Choroid plexus epithelial cell (primary cell): Measurements from ENCODE around the gene CFAP20.
"Not testable (repeated sequence)": the region's sequence is repeated elsewhere in the genome, so short reads cannot be mapped to it uniquely, and the experiment has no call there.

Source experiments
- DNase-seq: peaks from one replicate; pipeline ENCODE4 v3.0.0-alpha.2; 2010; ENCODE audit warnings: low read depth
- H3K4me3 ChIP-seq: 2 replicates; pipeline ENCODE4 v1.5.1; 2011; ENCODE audit warnings: low read depth, mild to moderate bottlenecking, control low read depth, low read length, moderate library complexity
- CTCF ChIP-seq: conservative IDR thresholded peaks from 2 replicates; pipeline ENCODE4 v1.5.1; 2011; ENCODE audit warnings: low read depth, mild to moderate bottlenecking, control low read depth, inconsistent platforms, low read length, moderate library complexity

CFAP20 gene

GRCh38 chr16:58099097-58099955, 29.9 kb downstream of the CFAP20 start:
- no peak overlapping the region for H3K4me3 ChIP-seq
- DNase-seq = no peak
- no peak for TF ChIP-seq CTCF

- no peak overlapping the region for H3K4me3 ChIP-seq
- TF ChIP-seq CTCF = no peak
- DNase-seq = peak; percentile 48
Observed at GRCh38 chr16:58098207-58099096, 30.7 kb downstream of the CFAP20 start.

DNA sequence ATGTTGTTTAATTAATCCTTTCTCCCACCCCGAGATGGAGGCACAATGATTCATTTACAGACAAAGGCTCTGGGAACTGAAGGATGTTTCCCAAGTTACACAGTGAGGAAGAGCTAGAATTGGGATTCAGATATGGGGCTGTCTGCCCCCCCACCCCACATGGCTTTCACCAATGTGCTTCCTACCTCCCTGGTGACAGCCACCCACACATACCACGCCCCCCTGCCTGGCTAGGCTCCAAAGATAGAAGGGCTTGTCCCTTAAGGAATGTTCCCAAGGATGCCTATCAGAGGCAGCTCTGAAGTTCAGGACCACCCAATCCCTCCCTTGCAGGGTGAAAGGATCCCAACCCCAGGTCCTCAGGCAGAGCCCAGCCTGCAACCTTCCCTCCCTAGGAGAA, 32.9 kb downstream of the CFAP20 start:
- H3K4me3 ChIP-seq = no peak overlapping the region
- TF ChIP-seq CTCF = no peak
- DNase-seq = no peak

- not testable (repeated sequence) for DNase-seq, H3K4me3 ChIP-seq
Observed at GRCh38 chr16:58095575-58095960, 33.6 kb downstream of the CFAP20 start.

GRCh38 chr16:58094791-58095574, 34.2 kb downstream of the CFAP20 start:
- no peak for DNase-seq
- H3K4me3 ChIP-seq = no peak overlapping the region
- TF ChIP-seq CTCF = no peak

GRCh38 chr16:58094026-58094425, 35.2 kb downstream of the CFAP20 start:
- no peak overlapping the region for H3K4me3 ChIP-seq
- TF ChIP-seq CTCF = no peak
- DNase-seq = no peak

- DNase-seq, H3K4me3 ChIP-seq: not testable (repeated sequence)
Observed at GRCh38 chr16:58090396-58090795, 38.8 kb downstream of the CFAP20 start.
